NCI-H2227 (cell line): ENCODE results near the gene LPP.
"Not testable (repeated sequence)": the region's sequence is repeated elsewhere in the genome, so short reads cannot be mapped to it uniquely, and the experiment has no call there.

ENCODE experiments used
- DNase-seq: peaks from one replicate; lab custom pipeline; 2025; ENCODE audit not compliant: unreplicated experiment; lab: John Stamatoyannopoulos, UW

LPP gene

GRCh38 chr3:188154014-188154808, at the start of gene LPP:
Gene LPP, plus strand, starts transcription at chr3:188154157. Its CDS starts 251,964 bp downstream, at chr3:188406121.
- DNase-seq, result peak; percentile 64

GRCh38 chr3:188106006-188106405, 48.0 kb upstream of the LPP start:
- DNase-seq, result no peak

- no peak for DNase-seq
Measured at GRCh38 chr3:188106454-188106853, 47.5 kb upstream of the LPP start.

GRCh38 chr3:188106887-188107830, 46.8 kb upstream of the LPP start:
- DNase-seq, result no peak

- no peak for DNase-seq
Measured at GRCh38 chr3:188108703-188109412, 45.1 kb upstream of the LPP start.

- DNase-seq, result no peak
Measured at GRCh38 chr3:188111002-188111584, 42.9 kb upstream of the LPP start.

GRCh38 chr3:188113756-188114155, 40.2 kb upstream of the LPP start:
- DNase-seq, result no peak

GRCh38 chr3:188119846-188120245, 34.1 kb upstream of the LPP start:
- no peak for DNase-seq

- DNase-seq, result no peak
Measured at GRCh38 chr3:188122571-188123169, 31.3 kb upstream of the LPP start.

GRCh38 chr3:188123170-188123905, 30.6 kb upstream of the LPP start:
- no peak for DNase-seq

GRCh38 chr3:188124184-188124583, 29.8 kb upstream of the LPP start:
- DNase-seq, result no peak

GRCh38 chr3:188125076-188125475, 28.9 kb upstream of the LPP start:
- no peak for DNase-seq

GRCh38 chr3:188126276-188126675, 27.7 kb upstream of the LPP start:
- no peak for DNase-seq

- no peak for DNase-seq
Measured at GRCh38 chr3:188126934-188127333, 27.0 kb upstream of the LPP start.

GRCh38 chr3:188128905-188129304, 25.1 kb upstream of the LPP start:
- no peak for DNase-seq

- DNase-seq, result not testable (repeated sequence)
Measured at GRCh38 chr3:188131023-188131422, 22.9 kb upstream of the LPP start.

GRCh38 chr3:188133219-188133618, 20.7 kb upstream of the LPP start:
- DNase-seq, result no peak

- no peak for DNase-seq
Measured at GRCh38 chr3:188133646-188134045, 20.3 kb upstream of the LPP start.

- DNase-seq, result no peak
Measured at GRCh38 chr3:188134079-188134478, 19.9 kb upstream of the LPP start.

GRCh38 chr3:188134856-188135255, 19.1 kb upstream of the LPP start:
- DNase-seq, result no peak
